DMS 273 (cell line): ENCODE results near the gene RNF141.
A peak's percentile ranks its signal among the peaks of the same experiment; 100 is the strongest.

ENCODE experiments used
- DNase-seq: peaks from one replicate; lab custom pipeline; 2025; ENCODE audit not compliant: unreplicated experiment; lab: John Stamatoyannopoulos, UW

Gene RNF141, protein sequence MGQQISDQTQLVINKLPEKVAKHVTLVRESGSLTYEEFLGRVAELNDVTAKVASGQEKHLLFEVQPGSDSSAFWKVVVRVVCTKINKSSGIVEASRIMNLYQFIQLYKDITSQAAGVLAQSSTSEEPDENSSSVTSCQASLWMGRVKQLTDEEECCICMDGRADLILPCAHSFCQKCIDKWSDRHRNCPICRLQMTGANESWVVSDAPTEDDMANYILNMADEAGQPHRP

DNA sequence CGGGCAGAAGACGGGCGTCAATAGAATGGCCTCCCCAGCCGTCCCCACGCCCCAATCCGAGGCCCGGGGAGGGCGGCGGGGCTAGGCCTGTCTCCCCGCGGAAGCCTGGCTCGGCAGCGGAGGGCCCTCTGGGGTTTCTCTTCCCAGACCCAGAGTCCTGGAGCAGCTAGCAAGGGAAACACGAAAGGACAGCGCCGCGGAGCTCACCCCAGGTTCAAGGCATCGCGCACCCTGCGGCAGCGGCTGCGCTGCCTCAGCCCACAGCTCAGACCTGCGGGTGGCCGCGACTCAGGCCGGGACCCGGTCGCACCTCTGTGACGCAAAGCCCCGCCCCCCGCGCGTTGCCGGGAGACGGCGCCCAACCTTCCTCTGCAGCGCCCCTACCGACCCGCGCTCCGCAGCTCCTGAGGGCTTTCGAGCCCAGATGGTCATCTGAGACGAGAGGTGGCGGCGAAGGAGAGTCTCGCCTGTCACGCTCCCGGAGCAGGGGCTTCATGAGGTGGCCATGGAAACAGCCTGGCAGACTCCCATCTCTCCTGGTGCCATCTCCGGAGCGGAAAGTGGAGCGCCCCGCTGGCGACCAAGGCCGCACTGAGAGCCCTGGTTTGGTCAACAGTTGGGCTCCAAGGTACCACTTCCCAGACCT lies at the start of gene RNF141:
RNF141 (minus strand) TSS at position 273 of the 646 bp plus-strand sequence. CDS start 7,029 bp downstream, outside the sequence.
- DNase-seq = peak; percentile 97

DNA sequence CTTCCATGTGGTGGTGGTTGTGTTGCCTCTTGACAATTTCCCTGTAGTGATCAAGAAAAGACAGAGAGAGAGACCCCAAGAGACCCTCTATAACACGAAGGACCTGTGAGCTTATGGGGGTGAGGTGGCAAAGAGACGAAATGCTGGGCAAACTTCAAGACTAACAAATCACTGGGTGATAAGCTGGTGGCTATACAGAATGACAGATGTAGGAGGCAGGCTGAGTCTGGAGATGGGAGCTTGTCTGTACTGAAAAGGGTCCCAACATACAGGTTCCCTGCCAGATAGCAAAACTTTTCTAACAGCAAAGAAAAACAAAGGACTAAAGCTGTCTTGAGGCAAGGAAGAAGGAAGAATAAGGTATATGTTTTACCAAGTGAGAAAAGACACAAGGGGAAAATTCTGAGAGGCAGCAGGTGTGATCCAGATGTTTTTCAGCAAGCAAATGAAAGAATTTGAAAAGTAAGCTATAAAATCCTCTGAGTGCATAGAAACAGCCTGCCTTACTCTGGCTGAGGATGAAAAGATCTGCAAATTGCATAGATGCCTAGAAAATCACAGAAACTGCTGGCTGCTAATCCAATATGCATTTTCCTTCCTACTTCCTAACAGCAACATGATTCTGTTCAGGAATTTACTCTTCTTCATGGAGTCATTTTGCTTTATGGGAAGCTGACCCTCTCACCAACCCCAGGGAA lies 49.4 kb upstream of the RNF141 start:
- DNase-seq = no peak

DNA sequence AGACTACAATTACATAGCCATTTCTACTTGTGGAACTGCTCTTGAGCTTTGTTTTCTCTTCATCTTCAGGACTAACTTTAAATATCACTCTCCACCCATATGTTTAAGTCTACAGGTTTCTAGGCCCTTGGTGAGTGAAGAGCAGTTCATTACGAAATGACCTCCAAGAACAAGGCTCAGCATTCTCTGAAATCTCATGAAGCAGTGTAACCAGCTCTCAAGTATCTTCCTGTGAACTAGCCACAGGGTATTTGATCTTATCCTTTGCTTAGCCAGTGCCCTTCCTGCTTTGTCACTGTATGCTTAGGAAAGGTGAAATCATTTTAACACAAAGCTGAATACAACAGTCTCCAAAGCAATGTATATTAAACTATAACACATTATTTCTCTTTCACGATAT lies 47.9 kb upstream of the RNF141 start:
- no peak for DNase-seq

DNA sequence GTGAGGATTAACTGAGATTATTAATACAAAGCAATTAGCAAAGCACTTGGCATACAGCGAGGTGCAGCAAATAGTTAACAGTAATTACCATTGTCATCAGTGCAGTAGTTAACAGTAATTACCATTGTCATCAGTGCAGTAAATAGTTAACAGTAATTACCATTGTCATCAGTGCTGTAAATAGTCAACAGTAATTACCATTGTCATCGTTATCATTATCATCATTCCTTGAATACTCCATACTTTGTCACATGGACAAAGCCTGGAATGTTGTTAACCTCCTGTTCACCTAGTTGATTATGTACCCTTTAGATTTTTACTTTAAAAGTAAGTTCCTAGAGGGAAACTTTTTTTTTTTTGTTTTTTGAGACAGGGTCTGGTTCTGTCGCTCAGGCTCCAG lies 47.0 kb upstream of the RNF141 start:
- DNase-seq = no peak

DNA sequence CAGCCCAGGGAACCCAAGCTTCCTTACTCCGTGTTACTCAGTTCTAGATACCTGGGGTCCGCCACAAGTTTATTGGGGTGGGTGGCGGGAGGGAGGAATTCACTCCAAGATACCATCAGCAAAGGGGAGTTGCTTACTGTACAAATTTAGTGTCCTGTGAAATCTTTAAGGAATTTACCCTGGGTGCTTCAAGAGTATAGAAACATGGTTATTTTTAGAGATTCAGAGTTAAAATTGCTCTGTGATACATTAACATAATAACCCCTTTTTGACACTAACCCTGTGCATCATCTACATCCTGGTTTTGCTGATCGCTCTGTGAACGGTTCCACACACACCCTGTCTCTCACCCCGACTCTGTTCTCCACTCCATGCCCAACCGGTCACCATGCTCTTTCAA lies 46.4 kb upstream of the RNF141 start:
- no peak for DNase-seq

DNA sequence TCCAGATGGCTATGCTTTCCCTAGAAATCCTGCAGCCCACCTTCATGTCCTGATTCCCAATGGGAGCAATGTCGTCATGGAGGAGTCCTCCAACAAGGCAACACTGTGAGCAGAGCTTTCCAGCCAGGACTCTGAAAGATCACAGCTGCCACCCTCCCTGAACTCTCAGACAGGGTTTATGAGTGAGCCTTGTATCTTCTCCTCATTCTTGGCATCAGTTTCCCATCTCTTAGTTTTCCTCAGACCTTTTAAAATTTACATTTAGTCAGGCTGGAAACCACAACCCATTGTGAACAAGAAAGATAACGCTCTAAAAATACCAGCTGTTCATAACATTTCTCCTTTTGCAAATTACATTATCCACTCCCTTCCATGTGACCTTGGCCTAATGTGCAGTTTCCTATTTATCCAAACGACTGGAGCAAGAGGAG lies 43.1 kb upstream of the RNF141 start:
- no peak for DNase-seq

DNA sequence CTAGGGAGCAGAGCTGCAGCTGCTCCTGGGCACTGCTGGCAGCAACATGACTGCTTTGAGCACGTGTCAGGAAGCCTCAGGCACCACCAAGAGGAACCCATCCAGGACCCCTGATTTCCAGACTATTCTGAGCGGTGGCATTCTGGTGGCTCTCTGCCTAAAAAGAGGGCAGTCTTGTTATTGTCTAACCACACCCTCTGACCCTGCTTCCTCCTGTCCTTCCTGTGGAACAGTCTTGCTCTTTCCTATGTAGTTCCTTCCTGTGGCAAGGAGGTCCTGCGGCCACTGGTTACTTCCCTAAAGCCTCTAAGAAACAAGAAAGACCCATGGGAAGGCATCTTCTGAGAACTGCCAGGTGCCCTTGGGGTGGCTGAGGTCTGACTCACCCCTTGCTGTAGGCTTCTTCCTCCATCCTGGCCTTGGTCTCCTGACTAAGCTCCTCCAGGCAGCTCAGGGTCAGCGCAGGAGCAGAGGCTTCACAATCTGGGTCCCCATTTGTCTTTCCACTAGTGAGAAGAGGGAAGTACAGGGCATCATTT lies 40.6 kb upstream of the RNF141 start:
- DNase-seq = no peak

DNA sequence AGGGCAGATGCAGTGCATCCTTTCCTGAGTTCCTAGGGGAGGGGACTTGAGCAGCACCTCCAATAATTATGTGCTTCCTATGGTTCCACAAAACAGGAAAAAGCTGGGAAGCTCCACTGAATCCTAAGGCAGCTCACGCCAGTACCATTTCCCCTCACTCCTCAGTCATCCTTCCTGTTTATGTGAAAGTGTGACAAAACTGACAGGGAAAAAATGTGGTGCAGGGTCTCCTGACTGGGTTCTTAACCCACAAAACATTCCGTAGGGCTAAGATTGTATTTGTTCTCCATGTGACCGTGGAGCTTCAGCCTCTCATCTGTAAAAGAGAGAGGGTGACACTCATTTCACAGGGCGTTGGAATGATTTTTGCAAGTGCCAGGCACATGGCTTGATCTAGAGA lies 39.6 kb upstream of the RNF141 start:
- no peak for DNase-seq

DNA sequence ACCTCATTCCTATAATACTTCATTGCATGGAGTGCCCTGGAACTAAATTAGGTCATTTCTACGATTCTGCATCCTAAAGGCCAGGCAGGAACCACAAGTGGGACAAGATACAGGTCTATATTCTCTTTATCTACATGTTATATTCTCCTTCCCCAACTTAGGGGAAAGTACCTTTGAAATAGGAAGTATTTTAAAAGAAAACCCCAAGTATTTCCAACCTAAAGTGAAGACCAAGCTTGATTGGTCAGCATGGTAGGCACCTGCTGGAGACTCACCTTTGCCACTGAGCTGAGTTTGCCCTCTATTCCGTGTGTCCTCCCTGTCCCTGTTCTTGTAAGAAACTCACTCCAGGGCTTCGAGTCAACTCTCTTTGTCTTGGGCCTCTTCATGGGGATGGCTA lies 38.7 kb upstream of the RNF141 start:
- DNase-seq = no peak

DNA sequence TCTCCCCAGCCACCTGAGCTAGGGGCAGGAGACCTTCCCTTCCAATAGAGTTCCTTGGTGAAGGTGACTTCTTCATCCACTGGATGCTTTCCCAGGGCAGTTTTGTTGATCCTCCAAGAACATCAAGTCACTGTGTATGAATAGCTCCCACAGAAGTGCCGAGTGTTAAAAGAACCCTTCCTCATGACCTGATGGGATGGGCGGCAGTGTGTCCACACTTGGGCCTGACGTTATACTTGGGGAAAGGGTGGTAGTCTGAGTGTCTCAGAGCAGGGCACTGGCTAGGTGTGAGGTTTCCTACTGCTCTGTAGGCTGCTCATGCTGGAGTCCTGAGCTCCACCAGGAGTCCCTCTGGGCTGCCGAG lies 35.0 kb upstream of the RNF141 start:
- DNase-seq = no peak

DNA sequence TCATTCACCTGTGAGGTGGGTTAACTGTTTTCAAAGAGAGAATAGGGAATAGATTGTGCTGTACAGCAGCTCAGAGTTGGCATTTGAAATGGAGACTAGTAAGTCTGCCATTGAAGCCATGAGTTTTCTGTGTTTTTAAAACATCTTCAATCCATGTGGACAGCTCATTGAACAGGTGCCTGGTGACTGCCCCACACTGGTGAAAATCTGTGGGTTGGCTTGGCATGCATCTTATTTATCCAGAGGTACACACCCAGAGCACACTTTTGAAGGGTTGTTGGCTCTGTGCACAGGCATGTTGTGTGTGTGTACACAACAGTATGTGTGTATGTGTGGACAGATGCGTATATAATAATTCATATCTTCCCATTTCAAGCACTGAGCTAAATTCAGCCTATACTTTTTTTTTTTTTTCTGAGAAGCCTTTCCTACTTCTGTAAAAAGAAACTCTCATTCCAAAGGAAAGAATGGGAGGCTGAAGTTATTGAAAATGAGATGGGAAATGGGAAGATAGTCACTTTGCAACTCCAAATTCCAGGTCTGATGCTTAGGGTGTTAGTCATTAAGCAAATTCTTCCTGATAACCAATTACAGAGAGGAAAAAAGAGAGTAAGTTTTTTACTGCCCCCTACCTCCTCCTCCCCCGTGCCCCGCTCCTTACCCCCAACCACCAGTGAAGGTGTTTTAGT lies 34.5 kb upstream of the RNF141 start:
- no peak for DNase-seq

DNA sequence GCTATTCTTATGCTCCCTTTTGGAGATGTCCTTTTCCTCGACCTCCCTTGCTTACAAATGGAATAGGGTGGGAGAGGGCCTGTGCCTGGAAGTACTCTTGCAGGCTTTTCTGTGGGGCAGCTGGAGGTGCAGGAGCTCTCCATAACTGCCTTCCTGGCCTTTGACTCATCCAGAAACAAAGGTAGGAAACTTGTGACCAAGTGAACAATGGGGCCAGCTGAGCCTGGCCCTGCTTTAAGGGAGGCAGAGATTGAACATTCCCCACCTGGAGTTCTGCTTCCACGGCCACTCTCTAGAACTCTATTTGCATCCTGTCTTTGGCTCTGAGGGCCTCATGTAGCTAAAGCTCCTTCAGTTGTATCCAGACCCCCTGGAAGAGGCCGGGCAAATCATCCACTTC lies 32.6 kb upstream of the RNF141 start:
- no peak for DNase-seq

DNA sequence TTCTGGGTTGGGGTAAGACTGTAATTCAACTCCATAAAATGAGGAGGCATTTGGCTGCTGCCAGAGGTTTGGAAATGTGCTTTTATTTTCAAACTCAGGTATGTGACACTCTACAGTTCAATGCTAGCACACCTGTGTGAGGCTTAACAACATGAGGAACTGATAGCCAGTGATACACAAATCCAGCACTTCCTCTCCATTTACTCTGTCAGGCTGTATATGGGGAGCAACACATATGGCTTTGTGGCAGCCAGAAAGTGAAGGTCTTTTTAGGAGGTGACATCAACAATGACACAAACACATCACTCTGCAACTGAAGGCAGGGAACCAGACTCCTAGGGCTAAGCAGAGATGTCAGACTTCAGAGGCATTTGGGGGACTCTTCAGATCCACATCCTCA lies 32.0 kb upstream of the RNF141 start:
- no peak for DNase-seq

DNA sequence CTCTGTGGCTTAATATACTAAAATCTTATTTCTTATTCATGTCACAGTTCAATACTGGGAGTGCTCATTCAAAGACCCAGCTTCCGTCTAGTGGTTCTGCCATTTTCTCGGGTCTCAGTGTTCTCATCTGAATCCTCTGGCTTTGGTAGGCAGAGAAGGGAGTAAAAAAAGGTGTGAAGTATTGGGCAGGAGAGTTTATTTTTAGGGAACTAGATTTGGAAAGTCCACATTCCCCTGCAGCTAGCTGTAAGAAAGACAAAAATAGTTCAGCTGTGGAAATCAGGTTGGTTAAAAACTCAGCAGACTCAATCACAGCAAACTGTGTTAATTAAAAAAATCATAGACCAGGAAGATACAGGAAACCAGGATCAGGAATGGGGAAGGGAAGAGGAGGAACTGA lies 31.5 kb upstream of the RNF141 start:
- DNase-seq = no peak

DNA sequence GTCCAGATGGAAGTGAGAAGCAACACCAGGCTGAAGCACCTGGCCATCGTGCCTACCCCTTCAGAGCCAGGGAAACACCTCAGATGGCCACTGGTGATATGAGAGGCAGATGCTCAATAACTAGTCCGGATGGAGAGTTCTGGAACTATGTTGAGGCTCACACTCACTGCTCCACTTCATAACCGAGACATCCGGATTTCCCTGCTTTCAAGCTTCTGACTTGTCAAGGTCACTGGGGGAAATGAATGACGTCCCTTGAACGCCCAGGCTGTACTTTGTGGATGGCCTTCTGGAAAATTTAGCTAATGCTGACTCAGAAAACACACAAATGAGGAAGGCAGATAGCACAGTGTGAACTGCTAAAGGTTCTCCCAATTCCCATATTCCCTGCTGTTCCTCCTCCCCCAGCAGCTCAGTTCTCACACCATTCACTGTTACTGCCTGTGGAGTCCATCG lies 27.5 kb upstream of the RNF141 start, which contains the start of gene LYVE1:
LYVE1 (minus strand) TSS at position 180 of the 456 bp plus-strand sequence; CDS start at position 47, 133 bp downstream.
- DNase-seq = no peak

DNA sequence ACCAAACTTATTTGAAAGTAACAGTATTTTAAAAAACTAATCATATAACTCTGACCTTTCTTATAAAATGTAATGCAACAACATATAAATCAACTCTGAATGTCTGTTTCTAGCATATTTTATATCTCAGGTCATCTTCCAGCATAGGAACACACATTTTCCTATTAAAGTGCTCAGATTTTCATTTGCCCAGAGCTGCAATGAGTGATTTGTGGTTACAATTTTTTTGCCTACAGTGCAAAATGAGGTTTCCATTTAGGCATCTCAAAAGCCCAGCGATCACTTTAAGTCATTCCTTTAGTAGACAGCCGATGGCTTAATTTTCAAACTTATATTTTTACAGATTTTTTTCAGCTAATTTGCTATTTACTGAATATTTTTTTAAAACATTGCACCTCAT lies 26.5 kb upstream of the RNF141 start:
- DNase-seq = no peak

DNA sequence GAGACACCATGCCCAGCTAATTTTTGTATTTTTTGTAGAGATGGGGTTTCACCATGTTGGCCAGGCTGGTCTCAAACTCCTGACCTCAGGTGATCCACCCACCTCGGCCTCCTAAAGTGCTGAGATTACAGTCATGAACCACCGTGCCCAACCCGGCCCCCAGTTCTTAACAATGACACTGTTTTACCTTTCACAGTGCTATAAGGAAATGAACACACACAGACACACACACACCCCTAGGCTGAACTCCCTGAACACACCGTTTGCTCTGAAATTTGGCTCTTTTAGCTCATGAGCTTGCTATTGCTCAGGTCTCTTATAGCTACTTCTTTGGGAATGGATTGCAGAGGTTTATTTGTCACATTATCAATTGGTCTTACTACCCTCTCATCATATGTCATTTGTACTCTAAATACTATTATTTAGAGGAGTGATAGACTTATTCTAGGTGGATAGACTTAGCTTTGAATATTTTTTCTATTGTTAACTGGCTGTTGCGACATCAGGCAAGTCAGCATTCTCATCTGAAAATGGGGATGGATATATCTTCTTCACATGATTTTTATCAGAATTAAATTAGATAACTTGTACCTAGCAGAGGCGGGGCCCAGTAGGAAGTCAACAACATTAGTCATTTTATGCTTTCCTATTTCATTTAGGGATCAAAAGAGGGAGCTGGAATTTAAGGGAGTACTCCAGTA lies 25.4 kb upstream of the RNF141 start:
- no peak for DNase-seq

DNA sequence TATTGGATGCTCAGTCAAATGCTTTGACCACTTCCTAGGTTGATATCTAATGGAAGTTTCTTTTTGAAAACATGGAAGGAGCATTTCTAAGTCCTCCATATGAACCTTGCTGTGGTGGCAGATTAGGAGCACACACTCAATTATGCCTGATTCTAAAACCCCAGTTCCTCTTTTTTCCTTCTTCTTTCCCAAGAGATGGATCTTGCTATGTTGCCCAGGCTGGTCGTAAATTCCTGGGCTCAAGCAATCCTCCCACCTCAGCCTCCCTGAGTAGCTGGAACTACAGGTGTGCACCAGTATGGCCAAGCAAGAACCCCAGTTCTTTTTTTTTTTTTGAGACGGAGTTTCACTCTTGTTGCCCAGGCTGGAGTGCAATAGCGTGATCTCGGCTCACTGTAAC lies 24.5 kb upstream of the RNF141 start:
- no peak for DNase-seq

DNA sequence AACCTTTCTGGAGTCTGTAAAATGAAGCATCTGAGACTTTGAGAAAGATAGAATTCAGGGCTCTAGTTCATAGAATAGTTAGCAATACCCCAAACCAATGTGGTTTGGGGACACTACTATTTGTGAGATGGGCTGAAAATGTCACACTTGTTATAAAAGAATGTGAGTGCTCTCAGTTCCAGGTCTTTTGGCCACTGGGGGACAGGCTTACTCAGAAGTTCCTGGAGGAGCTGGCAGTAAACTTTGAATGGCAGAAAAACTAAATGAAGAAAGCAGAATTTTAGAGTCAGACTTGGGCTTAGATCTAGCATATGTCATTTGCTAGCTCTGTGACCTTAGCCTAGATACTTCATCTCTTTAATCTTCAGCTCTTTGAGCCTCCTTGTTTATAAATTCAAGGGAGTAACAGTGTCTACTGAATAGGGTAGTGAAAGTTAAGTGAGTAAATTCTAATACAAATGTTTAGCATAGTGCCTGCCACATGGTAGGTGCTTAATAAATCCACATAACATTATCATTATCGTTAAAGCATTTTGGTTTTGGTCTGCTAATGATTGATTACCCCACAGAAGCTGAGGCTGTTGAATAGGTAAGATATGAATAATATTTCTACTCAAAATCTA lies 23.8 kb upstream of the RNF141 start:
- DNase-seq = no peak

DNA sequence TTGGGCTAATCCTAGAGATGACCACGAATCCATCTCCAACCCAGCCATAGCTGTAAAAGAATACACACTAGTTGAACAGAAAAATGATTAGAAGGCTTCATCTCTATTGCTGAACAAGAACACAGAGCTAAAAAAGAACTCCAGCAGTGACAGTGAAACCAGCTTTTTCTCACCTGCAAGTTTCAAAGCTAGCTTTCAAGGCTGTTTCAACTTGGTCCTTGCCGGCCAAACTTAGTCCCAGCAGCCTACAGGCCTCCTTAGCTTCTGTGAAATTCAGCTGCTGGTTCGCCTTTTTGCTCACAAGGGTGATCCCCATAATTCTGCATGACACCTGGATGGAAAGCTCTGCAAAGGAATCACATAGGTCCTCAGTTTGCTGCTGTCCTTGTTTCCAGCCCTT lies 23.0 kb upstream of the RNF141 start:
- DNase-seq = no peak
